ENCODE measurements around the gene DR1. TPM values are rescaled to one million over a fixed set of nuclear protein-coding genes. Genes with fewer than 3 reads are reported as not detected.

DR1 gene
- total RNA-seq, 1 experiment from 2014 or later: 48.6 TPM

DNA sequence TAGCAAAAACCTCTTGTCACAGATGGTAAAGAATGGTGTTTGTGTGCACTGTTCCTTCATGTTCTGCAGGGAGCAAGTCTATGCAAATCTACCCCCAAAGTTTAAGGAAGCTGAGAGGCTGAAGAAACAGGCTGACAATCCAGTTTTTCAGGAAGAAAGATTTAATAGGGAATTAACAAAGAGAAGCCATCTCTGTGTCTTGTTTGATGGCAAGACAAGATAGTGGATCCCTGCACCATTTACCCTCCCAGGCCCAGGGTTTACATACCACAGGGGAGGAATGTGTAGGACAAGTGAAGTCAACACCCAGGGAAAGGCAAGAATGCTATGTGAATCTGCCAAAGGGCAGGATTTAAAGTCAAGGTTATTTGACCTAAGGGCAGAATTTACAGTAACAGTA lies 54.1 kb downstream of the DR1 start:
- ChIA-PET CTCF (no interaction called here), POLR2A (ENCODE audit: unreplicated experiment) (no interaction called here)
- no peak for ATAC-seq
- Histone ChIP-seq H3K27me3 (ENCODE audit: low read length) (no peaks in the 10 kb centered on the region), H3K27ac (ENCODE audit: low read length) (no peak overlapping the region), H3F3A (ENCODE audit: low read length, unreplicated experiment) (no peaks in the 10 kb centered on the region), H3K79me2 (ENCODE audit: low read length) (no peaks in the 10 kb centered on the region), H3K9ac (ENCODE audit: low read length) (no peak overlapping the region), H2AFZ (ENCODE audit: low read length) (no peak overlapping the region), H3K4me2 (ENCODE audit: low read length) (no peak overlapping the region), H3K4me3 (ENCODE audit: low read length) (no peak overlapping the region), H3K9me3 (ENCODE audit: low read length) (no peaks in the 10 kb centered on the region), H3K4me1 (ENCODE audit: insufficient read depth, low read length) (no peaks in the 10 kb centered on the region), H3K36me3 (ENCODE audit: low read depth, low read length) (no peaks in the 10 kb centered on the region), H4K20me1 (ENCODE audit: low read length) (no peaks in the 10 kb centered on the region), H3K9me2 (replicated peaks; ENCODE audit: low read length) (no peaks in the 10 kb centered on the region)
- intact Hi-C loops (cut with micrococcal nuclease): no loop called here
- BruUV-seq (replicated peaks): no TSS peak
- DNase-seq: peak; percentile 17
- TF ChIP-seq EZH2phosphoT487 (IDR thresholded peaks at IDR 0.05; ENCODE audit: borderline replicate concordance, low read length): no peak
- TF ChIP-seq, protein P1, sequence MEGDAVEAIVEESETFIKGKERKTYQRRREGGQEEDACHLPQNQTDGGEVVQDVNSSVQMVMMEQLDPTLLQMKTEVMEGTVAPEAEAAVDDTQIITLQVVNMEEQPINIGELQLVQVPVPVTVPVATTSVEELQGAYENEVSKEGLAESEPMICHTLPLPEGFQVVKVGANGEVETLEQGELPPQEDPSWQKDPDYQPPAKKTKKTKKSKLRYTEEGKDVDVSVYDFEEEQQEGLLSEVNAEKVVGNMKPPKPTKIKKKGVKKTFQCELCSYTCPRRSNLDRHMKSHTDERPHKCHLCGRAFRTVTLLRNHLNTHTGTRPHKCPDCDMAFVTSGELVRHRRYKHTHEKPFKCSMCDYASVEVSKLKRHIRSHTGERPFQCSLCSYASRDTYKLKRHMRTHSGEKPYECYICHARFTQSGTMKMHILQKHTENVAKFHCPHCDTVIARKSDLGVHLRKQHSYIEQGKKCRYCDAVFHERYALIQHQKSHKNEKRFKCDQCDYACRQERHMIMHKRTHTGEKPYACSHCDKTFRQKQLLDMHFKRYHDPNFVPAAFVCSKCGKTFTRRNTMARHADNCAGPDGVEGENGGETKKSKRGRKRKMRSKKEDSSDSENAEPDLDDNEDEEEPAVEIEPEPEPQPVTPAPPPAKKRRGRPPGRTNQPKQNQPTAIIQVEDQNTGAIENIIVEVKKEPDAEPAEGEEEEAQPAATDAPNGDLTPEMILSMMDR (conservative IDR thresholded peaks at IDR 0.05; ENCODE audit: low read depth, low read length): no peak
- TF ChIP-seq EZH2 (IDR thresholded peaks at IDR 0.05; ENCODE audit: low read length, unreplicated experiment): no peak

DNA sequence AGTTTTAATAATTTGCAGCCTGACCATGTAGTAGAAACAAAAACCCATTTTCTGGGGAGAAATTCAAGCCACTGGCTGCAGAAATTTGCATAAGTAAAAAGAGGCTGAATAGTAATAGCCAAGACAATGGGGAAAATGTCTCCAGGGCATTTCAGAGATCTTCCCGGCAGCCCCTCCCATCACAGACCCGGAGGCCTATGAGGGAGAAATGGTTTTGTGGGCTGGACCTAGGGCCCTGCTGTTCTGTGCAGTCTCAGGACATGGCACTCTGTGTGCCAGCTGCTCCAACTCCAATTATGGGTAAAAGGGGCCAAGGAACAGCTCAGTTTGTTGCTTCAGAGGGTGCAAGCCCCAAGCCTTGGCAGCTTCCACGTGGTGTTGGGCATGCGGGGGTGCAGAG lies 62.5 kb downstream of the DR1 start:
- no peak for DNase-seq

DNA sequence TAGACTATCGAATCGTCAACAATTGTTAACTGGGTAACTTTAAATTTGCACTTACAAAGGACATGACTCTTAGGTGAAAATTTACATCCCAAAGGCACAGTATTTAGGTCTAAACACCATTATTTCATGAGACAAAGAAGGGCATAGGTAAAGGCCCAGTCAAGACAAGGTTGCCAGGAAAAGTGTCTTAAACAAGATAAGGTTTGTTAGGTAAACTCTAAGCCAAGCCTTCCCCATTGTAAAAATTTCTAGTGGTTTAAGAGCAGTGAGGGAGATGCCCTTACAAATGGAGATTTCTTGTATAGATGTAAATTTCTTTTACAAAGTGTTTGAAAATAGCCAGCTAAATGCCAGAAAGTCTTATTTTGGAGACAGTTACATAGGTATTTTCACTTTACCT lies 65.3 kb downstream of the DR1 start:
- H3F3A ChIP-seq (ENCODE audit: low read length, unreplicated experiment): no peaks in the 10 kb centered on the region
- POLR2A ChIA-PET (ENCODE audit: unreplicated experiment): interaction anchor here (0.6 kb wide), 1 partner anchor 435 kb away, joined by 3 read pairs; no protein-coding TSS in a partner anchor
- no TSS peak for BruUV-seq (replicated peaks)

More for the DNA sequence above, 62.5 kb downstream of the DR1 start:
- no peaks in the 10 kb centered on the region for H3K79me2 ChIP-seq (ENCODE audit: low read length)
- no peaks in the 10 kb centered on the region for H3K36me3 ChIP-seq (ENCODE audit: low read depth, low read length)
- H3F3A ChIP-seq (ENCODE audit: low read length, unreplicated experiment): no peaks in the 10 kb centered on the region
- POLR2A ChIA-PET (ENCODE audit: unreplicated experiment): no interaction called here
- no peaks in the 10 kb centered on the region for H3K27me3 ChIP-seq (ENCODE audit: low read length)
- no peaks in the 10 kb centered on the region for H3K9me2 ChIP-seq (replicated peaks; ENCODE audit: low read length)
- H3K4me1 ChIP-seq (ENCODE audit: insufficient read depth, low read length): no peaks in the 10 kb centered on the region
- H4K20me1 ChIP-seq (ENCODE audit: low read length): no peaks in the 10 kb centered on the region
- 0 out of 2 replicates have a peak, but pooled peaks cover 5% of the 10 kb centered on the region for H3K9me3 ChIP-seq (ENCODE audit: low read length)
- no peak overlapping the region for H3K4me2 ChIP-seq (ENCODE audit: low read length)
- H3K4me3 ChIP-seq (ENCODE audit: low read length): no peak overlapping the region
- TF ChIP-seq EZH2 (IDR thresholded peaks at IDR 0.05; ENCODE audit: low read length, unreplicated experiment) (no peak), EZH2phosphoT487 (IDR thresholded peaks at IDR 0.05; ENCODE audit: borderline replicate concordance, low read length) (no peak)
- TF ChIP-seq, protein P1 (conservative IDR thresholded peaks at IDR 0.05; ENCODE audit: low read depth, low read length): no peak
- no TSS peak for BruUV-seq (replicated peaks)
- CTCF ChIA-PET: no interaction called here
- no peak overlapping the region for H3K9ac ChIP-seq (ENCODE audit: low read length)
- ATAC-seq: no peak
- no peak overlapping the region for H2AFZ ChIP-seq (ENCODE audit: low read length)
- intact Hi-C loops (cut with micrococcal nuclease): no loop called here
- no peak overlapping the region for H3K27ac ChIP-seq (ENCODE audit: low read length)

More for the DNA sequence above, 65.3 kb downstream of the DR1 start:
- no peak for TF ChIP-seq EZH2phosphoT487 (IDR thresholded peaks at IDR 0.05; ENCODE audit: borderline replicate concordance, low read length)
- TF ChIP-seq EZH2 (IDR thresholded peaks at IDR 0.05; ENCODE audit: low read length, unreplicated experiment): no peak
- TF ChIP-seq, protein P1 (conservative IDR thresholded peaks at IDR 0.05; ENCODE audit: low read depth, low read length): no peak
- Histone ChIP-seq H3K4me2 (ENCODE audit: low read length) (no peak overlapping the region), H4K20me1 (ENCODE audit: low read length) (no peaks in the 10 kb centered on the region), H2AFZ (ENCODE audit: low read length) (no peak overlapping the region), H3K9me2 (replicated peaks; ENCODE audit: low read length) (no peaks in the 10 kb centered on the region), H3K27me3 (ENCODE audit: low read length) (no peaks in the 10 kb centered on the region), H3K27ac (ENCODE audit: low read length) (no peak overlapping the region), H3K9me3 (ENCODE audit: low read length) (0 out of 2 replicates have a peak, but pooled peaks cover 5% of the 10 kb centered on the region), H3K4me1 (ENCODE audit: insufficient read depth, low read length) (no peaks in the 10 kb centered on the region), H3K4me3 (ENCODE audit: low read length) (no peak overlapping the region), H3K79me2 (ENCODE audit: low read length) (no peaks in the 10 kb centered on the region), H3K9ac (ENCODE audit: low read length) (no peak overlapping the region), H3K36me3 (ENCODE audit: low read depth, low read length) (no peaks in the 10 kb centered on the region)
- no peak for ATAC-seq
- intact Hi-C loops (cut with micrococcal nuclease): no loop called here
- no peak for DNase-seq
- CTCF ChIA-PET: no interaction called here

All from PC-3 (cell line).